Fibroblast of the aortic adventitia (primary cell): ENCODE data around the gene IDH3A. TPM values are rescaled to one million over a fixed set of nuclear protein-coding genes. Genes with fewer than 3 reads are reported as not detected.

Source experiments
- DNase-seq: peaks from one replicate; pipeline ENCODE4 v3.0.0-alpha.2; 2010; ENCODE audit warnings: low read depth
- H3K4me3 ChIP-seq: 2 replicates; pipeline ENCODE4 v1.5.1; 2011; ENCODE audit warnings: low read depth, mild to moderate bottlenecking, control low read depth, low read length, moderate library complexity
- CTCF ChIP-seq: IDR thresholded peaks from 2 replicates; pipeline ENCODE4 v1.5.1; 2011; ENCODE audit warnings: mild to moderate bottlenecking, low read length, control low read depth, inconsistent platforms; ENCODE audit not compliant: insufficient read depth
- total RNA-seq: library from RNA; depleted of rRNA; stranded (reverse); fragments of >200 nt; gene quantifications from 2 replicates; pipeline ENCODE4 v1.2.3, GENCODE V29; 2012; ENCODE audit warnings: low replicate concordance

The IDH3A gene
- 53.8 and 60.8 TPM in 2 replicates for total RNA-seq

- peak within 1 kb of the TSS; percentile 77 for H3K4me3 ChIP-seq
- no peak for TF ChIP-seq CTCF
- peak; percentile 94 for DNase-seq
Measured at GRCh38 chr15:78149068-78149804, at the start of gene IDH3A. Gene IDH3A (plus strand): TSS chr15:78149362. CDS start chr15:78149404, 42 bp downstream.

- TF ChIP-seq CTCF, result no peak
- no peak for DNase-seq
- no peak overlapping the region for H3K4me3 ChIP-seq
Measured at GRCh38 chr15:78100886-78101285, 48.3 kb upstream of the IDH3A start.

GRCh38 chr15:78101423-78102105 lies 47.6 kb upstream of the IDH3A start:
- TF ChIP-seq CTCF, result no peak
- DNase-seq, result no peak
- H3K4me3 ChIP-seq, result no peak overlapping the region

DNA sequence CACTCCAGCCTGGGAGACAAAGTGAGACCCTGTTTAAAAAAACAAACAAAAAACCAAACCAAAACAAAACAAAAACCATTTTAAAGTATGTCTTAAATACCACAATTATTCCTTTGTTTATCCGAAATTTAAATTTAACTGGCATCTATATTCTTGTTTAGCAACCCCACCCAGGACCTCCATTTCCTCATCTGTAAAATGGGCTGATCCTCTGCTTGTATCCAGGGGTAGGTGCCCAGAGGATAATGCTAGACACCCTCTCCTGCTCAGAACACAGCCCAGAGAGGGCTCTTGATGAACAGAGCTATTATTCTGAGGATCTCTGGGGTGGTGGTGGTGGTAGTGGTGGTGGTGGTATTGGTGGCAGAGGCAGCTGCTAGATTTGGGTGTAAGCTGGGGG lies 47.0 kb upstream of the IDH3A start:
- no peak for DNase-seq
- TF ChIP-seq CTCF, result no peak
- no peak overlapping the region for H3K4me3 ChIP-seq

DNA sequence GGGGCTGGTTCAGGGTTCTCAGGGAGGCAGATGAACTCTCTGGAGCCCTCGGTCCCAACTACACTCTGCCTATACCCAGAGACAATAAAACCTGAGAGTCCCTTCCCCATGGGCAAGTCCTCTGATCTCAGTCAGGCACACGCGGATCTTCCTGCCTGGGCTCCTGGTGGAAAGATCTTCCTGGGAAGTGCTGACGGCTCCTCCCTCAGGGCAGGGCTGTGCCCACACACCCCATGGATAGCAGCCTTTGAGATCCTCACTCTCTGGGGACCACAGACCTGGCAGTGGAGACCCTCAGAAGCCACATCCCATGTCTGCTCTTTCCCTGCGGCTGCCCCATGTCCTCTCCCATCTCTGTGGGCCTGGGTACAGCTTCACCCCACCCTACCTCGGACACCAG lies 46.4 kb upstream of the IDH3A start:
- no peak overlapping the region for H3K4me3 ChIP-seq
- DNase-seq, result no peak
- TF ChIP-seq CTCF, result no peak

DNA sequence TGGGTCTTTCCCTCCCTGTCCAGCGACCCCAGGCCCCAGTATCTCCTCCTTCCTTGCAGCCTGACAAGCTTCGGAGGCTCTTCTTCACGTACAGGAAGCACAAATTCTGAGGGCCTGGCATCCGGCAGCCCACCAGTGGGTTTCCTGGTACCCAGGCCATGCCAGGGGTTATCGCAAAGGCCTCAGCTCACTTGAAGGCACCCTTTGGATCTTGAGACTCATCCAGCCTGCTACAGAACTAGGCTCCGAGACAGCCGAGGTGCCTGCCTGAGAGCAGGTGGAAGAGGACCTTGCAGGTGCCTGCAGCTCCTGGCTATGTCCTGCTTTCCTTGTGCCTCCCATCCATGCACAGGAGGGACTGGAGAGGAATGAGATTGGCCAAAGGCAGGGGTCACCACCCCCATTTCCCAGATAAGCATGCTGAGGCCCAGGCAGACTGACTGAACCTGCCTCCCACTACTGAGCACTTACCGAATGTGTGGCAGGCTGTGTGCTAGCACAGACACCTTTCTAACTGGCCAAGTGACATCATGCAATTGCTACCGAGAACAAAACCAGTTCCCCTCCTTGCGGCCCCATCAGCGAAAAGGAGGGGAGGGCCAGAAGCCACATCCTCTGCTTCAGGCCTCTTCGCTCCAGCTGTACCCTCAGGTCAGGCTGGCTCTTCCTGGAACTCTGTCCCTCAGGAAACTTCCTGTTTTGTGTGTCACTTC lies 45.6 kb upstream of the IDH3A start:
- no peak for TF ChIP-seq CTCF
- no peak overlapping the region for H3K4me3 ChIP-seq
- DNase-seq, result no peak
